AML-193 (cell line): ENCODE data around the gene FCRLA.
A peak's percentile ranks its signal among the peaks of the same experiment; 100 is the strongest.
"Not testable (repeated sequence)": the region's sequence is repeated elsewhere in the genome, so short reads cannot be mapped to it uniquely, and the experiment has no call there.

Source experiments
- DNase-seq, 2 experiments: peaks; one replicate each; lab custom pipeline; 2025; lab: John Stamatoyannopoulos, UW

Gene FCRLA

DNA sequence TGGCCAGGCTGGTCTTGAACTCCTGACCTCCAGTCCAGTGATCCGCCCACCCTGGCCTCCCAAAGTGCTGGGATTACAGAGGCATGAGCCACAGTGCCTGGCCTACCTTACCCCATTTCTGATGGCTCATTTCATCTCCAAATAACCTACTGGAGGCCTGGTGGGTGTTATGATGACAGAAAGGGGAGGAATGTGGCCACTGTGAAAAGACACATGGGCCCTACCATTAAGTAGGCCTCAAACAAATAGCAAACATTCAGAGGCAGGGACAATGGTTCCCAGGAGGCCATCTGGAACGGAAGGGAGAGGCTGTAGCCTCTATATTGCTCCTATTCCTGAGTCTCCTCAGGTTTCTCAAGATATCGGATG lies 932 bp upstream of the FCRLA start:
- DNase-seq = no peak

- DNase-seq = no peak
These were observed 474 bp downstream of the FCRLA start for GRCh38 chr1:161707503-161707902.

GRCh38 chr1:161709373-161709772 lies 2.3 kb downstream of the FCRLA start:
- DNase-seq = no peak

GRCh38 chr1:161710560-161710959 lies 3.5 kb downstream of the FCRLA start:
- no peak for DNase-seq

DNA sequence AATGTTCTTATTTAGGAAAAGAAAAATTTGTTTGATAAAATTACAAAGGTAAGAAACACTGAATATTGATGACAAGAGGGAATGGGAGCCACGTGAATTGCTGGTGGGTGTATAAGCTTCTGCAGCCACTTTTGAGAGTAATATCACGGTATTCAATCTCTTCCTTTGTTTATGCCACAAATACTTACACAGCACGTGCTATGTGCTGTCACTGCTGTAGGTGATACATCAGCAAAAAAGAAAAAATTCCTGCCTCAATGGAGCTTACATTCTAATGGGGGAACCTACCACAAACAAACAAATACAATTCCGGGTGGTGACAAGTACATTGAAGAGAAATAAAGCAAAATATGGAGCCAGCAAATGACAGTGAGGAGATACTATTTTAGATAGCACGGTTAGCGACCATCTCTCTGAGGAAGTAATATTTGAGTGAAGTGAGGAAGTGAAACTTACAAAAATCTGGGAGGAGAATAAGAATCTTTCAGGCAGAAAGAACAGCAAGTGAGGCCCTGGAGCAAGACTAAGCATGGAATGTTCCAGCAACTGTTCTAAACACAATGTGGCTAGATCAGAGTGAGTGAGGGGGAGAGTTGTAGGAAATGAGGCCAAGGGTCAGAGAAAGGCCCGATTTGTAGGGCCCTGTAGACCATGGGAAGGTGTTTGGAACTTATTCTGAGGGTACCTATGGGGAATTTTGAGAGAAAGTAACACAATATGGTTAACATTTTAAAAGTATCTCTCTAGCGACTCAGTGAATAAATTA lies 11.7 kb downstream of the FCRLA start:
- no peak for DNase-seq

- no peak for DNase-seq
These were observed 12.2 kb downstream of the FCRLA start for GRCh38 chr1:161719325-161719611.

GRCh38 chr1:161720422-161720821 lies 13.4 kb downstream of the FCRLA start:
- no peak for DNase-seq

- no peak for DNase-seq
These were observed 14.1 kb downstream of the FCRLA start, which contains the start of gene FCRLB for GRCh38 chr1:161720956-161721737. TSS of gene FCRLB (plus strand) at chr1:161721544. CDS start at chr1:161722673, 1,129 bp downstream.

- DNase-seq = peak; percentile 47 to 49
These were observed 14.8 kb downstream of the FCRLA start for GRCh38 chr1:161721738-161722343.

- no peak for DNase-seq
These were observed 15.4 kb downstream of the FCRLA start for GRCh38 chr1:161722406-161722805.

DNA sequence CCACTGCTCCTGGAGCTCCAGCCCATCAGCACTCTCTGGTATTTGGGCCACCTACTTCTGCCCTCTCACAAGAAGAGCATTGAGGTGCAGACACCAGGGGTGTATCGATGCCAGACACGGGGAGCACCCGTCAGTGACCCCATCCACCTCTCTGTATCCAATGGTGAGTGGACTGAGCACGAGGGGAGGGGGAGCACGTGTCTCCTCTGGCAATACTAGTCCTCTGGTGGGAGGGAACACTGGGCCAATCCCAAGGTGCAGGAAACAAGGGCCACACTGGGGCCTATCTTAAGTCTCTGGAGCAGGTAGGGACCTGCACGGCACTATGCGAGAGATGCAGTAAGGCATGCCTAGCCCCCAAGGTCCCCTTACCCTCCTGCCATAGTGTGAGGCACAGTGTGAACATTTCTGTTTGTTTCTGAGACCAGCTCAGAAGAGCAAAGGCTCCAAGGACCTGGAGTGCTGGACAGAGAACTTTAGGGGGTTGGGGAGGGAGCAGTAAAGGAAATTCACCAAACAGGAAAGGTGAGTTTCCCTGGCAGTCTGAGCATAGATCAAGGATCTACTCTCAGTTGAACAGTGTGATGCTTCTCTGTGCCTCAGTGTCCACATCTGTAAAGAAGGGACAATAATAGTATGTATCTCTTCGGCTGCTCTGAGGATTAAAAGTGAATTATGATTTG lies 16.6 kb downstream of the FCRLA start:
- no peak for DNase-seq

GRCh38 chr1:161725258-161725907 lies 18.4 kb downstream of the FCRLA start:
- DNase-seq = not testable (repeated sequence)

- DNase-seq = peak; percentile 39 to 55
These were observed 19.0 kb downstream of the FCRLA start for GRCh38 chr1:161725908-161726472.

GRCh38 chr1:161726473-161727255 lies 19.6 kb downstream of the FCRLA start:
- DNase-seq = peak; percentile 21 to 23

DNA sequence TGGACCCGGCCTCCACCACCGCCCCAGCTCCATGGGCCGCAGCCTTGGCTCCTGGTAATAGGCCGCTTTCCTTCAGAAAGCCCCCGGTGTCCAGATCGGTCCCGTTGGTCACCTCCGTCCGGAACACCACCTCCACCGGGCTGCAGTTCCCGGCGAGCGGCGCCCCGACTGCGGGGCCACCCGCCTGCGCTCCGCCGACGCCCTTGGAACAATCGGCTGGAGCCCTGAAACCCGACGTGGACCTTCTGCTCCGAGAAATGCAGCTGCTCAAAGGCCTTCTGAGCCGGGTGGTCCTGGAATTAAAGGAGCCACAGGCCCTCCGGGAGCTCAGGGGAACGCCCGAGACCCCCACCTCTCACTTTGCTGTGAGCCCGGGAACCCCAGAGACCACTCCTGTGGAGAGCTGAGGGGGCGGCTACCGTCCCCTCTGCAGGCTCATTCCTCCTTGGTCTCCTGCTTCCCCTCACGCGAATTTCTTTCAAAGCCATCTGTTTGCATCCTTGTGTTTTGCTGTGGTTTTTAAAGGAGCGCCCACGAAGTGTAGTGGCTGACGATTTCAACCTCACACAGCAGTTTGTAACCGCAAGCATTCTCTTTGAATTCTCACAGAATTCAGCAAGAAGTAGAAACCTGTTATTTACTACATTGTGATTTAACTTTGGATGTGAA lies 20.4 kb downstream of the FCRLA start:
- DNase-seq = peak in 1 of 2 experiments; percentile 12

DNA sequence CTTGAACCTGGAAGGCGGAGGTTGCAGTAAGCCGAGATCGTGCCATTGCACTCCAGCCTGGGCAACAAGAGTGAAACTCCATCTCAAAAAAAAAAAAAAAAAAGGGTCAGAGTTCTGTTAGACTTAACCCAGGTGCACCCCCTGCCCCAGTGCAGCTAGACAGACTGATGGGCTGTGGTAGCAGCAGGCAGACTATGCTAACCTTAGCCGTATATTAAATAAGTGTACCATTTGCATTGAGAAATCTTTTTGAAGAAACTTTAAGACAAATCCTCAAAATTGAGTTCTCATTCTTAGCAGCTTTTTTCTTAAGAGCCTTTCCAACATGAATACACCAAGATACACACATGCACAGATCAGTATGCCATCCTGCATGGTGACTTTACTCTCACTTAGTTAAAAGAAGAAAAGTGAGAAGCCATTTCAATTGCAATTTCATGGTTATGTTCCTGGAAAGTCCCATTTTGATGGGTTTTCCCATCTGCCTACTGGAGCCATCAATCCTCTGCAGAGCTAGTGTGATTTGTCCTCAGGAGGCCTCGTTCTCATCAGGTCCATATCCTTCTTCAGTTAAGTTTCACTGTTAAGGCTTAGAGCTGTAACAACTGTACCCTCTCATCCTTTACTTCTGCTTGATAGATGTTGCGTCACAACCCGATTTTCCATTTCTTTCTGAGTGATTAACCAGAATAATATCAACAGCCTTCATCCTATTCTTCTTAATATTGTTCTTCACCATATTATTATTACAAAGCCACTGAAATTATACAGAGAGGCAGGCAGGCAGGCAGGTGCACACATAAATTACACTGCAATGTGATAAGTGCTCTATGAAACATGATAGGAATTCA lies 21.6 kb downstream of the FCRLA start:
- DNase-seq = no peak

- peak; percentile 25 to 30 for DNase-seq
These were observed 23.1 kb downstream of the FCRLA start for GRCh38 chr1:161730050-161730564.

- DNase-seq = no peak
These were observed 24.2 kb downstream of the FCRLA start for GRCh38 chr1:161731241-161731640.
